Activated CD8-positive, alpha-beta T cell treated with anti-CD3 and anti-CD28 coated beads, Interleukin-2, amount 10 ng/mL, durations not matched to agents 7 days and 5 days (primary cell): ENCODE results near the gene ATF7. TPM values are rescaled to one million over a fixed set of nuclear protein-coding genes. Genes with fewer than 3 reads are reported as not detected.

Source experiments
- ATAC-seq: fragments of 150-1000 bp; cut with Tn5 transposase; one replicate; pipeline ENCODE4 v1.10.0; 2021; ENCODE audit warnings: moderate library complexity
- CTCF ChIA-PET: fragments of 350-600 bp; sonication (Branson Sonifier 250); formaldehyde crosslinking; loops from one replicate; lab custom pipeline; 2021; ENCODE audit warnings: antibody characterized with exemption; lab: Charles Lee
- POLR2A ChIA-PET: fragments of 350-600 bp; sonication (Branson Sonifier 250); formaldehyde crosslinking; loops from one replicate; lab custom pipeline; 2021; ENCODE audit warnings: antibody characterized with exemption; lab: Charles Lee
- DNase-seq: peaks from one replicate; pipeline ENCODE4 v3.0.0-alpha.2; 2020
- H3K27ac Mint-ChIP-seq: one replicate; pipeline ENCODE4 v1.8.0; 2021; ENCODE audit warnings: mild to moderate bottlenecking, mixed read lengths
- H3K27me3 Mint-ChIP-seq: one replicate; pipeline ENCODE4 v1.8.0; 2021; ENCODE audit warnings: low read depth, mixed read lengths
- H3K36me3 Mint-ChIP-seq: one replicate; pipeline ENCODE4 v1.8.0; 2021; ENCODE audit warnings: low read depth, mixed read lengths
- H3K4me1 Mint-ChIP-seq: one replicate; pipeline ENCODE4 v1.8.0; 2021; ENCODE audit warnings: low read depth, mixed read lengths
- H3K4me3 Mint-ChIP-seq: one replicate; pipeline ENCODE4 v1.8.0; 2021; ENCODE audit warnings: mild to moderate bottlenecking, mixed read lengths
- H3K9me3 Mint-ChIP-seq: one replicate; pipeline ENCODE4 v1.8.0; 2022; ENCODE audit warnings: mixed read lengths; ENCODE audit not compliant: insufficient read depth
- total RNA-seq, 2 experiments: library from RNA; stranded (reverse); gene quantifications; one replicate each; pipeline ENCODE4 v1.2.3, GENCODE V29; 2021

Gene ATF7
- total RNA-seq, 2 experiments from 2014 or later = 27.7 to 28.7 TPM

GRCh38 chr12:53479331-53479730, 146.9 kb downstream of the ATF7 start:
- no peak overlapping the region for H3K27ac Mint-ChIP-seq
- ChIA-PET CTCF (interaction anchor here (8.6 kb wide), 1 partner anchor 31 kb away, joined by 78 read pairs; no protein-coding TSS in a partner anchor), POLR2A (interaction anchor here (0.8 to 1.0 kb wide), 2 partner anchors 13 to 15 kb away, joined by 3 read pairs; no protein-coding TSS in a partner anchor)
- H3K4me3 Mint-ChIP-seq = no peak overlapping the region
- DNase-seq (no peak), ATAC-seq (no peak)
- peaks cover 20% of the 10 kb centered on the region for H3K4me1 Mint-ChIP-seq
- no peaks in the 10 kb centered on the region for H3K27me3 Mint-ChIP-seq
- H3K9me3 Mint-ChIP-seq = no peaks in the 10 kb centered on the region
- peaks cover 78% of the 10 kb centered on the region for H3K36me3 Mint-ChIP-seq

GRCh38 chr12:53478865-53479264, 147.3 kb downstream of the ATF7 start:
- Mint-ChIP-seq H3K4me3 (no peak overlapping the region), H3K27ac (no peak overlapping the region), H3K4me1 (peaks cover 24% of the 10 kb centered on the region), H3K9me3 (no peaks in the 10 kb centered on the region), H3K36me3 (peaks cover 78% of the 10 kb centered on the region), H3K27me3 (no peaks in the 10 kb centered on the region)
- ChIA-PET POLR2A (interaction anchor here (0.7 to 1.0 kb wide), 3 partner anchors 13 to 15 kb away, joined by 3 read pairs; no protein-coding TSS in a partner anchor), CTCF (interaction anchor here (1.0 to 8.6 kb wide), 3 partner anchors 13 to 127 kb away, joined by 3 to 78 read pairs (median 8); no protein-coding TSS in a partner anchor)
- no peak for ATAC-seq
- DNase-seq = no peak

GRCh38 chr12:53476769-53477209, 149.4 kb downstream of the ATF7 start:
- ChIA-PET CTCF (interaction anchor here (0.8 to 8.6 kb wide), 19 partner anchors 8 to 199 kb away, joined by 3 to 78 read pairs (median 7); partner anchors contain the start of genes AAAS, ATP5MC2, MAP3K12 and TARBP2), POLR2A (interaction anchor here (0.5 to 2.7 kb wide), 7 partner anchors 21 to 110 kb away, joined by 3 to 16 read pairs (median 6); partner anchors contain the start of genes MAP3K12, SP1 and TARBP2)
- Mint-ChIP-seq H3K27ac (peak overlapping the region; percentile 43), H3K36me3 (peaks cover 82% of the 10 kb centered on the region), H3K4me1 (peaks cover 40% of the 10 kb centered on the region), H3K27me3 (no peaks in the 10 kb centered on the region), H3K4me3 (no peak overlapping the region), H3K9me3 (no peaks in the 10 kb centered on the region)
- ATAC-seq (no peak), DNase-seq (no peak)

GRCh38 chr12:53474819-53475218, 151.4 kb downstream of the ATF7 start:
- DNase-seq (no peak), ATAC-seq (peak; percentile 12)
- ChIA-PET POLR2A (interaction anchor here (0.5 to 2.7 kb wide), 6 partner anchors 8 to 24 kb away, joined by 4 to 16 read pairs (median 6); partner anchors contain the start of gene MAP3K12), CTCF (interaction anchor here (0.7 to 8.6 kb wide), 10 partner anchors 14 to 241 kb away, joined by 3 to 78 read pairs (median 9); partner anchors contain the start of genes AAAS, MAP3K12 and TARBP2)
- peak overlapping the region; percentile 35 for H3K27ac Mint-ChIP-seq
- H3K4me3 Mint-ChIP-seq = no peak overlapping the region
- H3K9me3 Mint-ChIP-seq = no peaks in the 10 kb centered on the region
- H3K4me1 Mint-ChIP-seq = peaks cover 48% of the 10 kb centered on the region
- peaks cover 82% of the 10 kb centered on the region for H3K36me3 Mint-ChIP-seq
- H3K27me3 Mint-ChIP-seq = no peaks in the 10 kb centered on the region

- no peak for ATAC-seq
- DNase-seq = no peak
- H3K4me1 Mint-ChIP-seq = peaks cover 47% of the 10 kb centered on the region
- no peak overlapping the region for H3K4me3 Mint-ChIP-seq
- peak overlapping the region; percentile 35 for H3K27ac Mint-ChIP-seq
- H3K36me3 Mint-ChIP-seq = peaks cover 79% of the 10 kb centered on the region
- no peaks in the 10 kb centered on the region for H3K9me3 Mint-ChIP-seq
- CTCF ChIA-PET = interaction anchor here (0.9 to 8.6 kb wide), 7 partner anchors 8 to 153 kb away, joined by 3 to 78 read pairs (median 9); partner anchors contain the start of gene AAAS
- POLR2A ChIA-PET = interaction anchor here (1.2 to 2.3 kb wide), 3 partner anchors 9 to 16 kb away, joined by 3 to 8 read pairs (median 5); no protein-coding TSS in a partner anchor
- no peaks in the 10 kb centered on the region for H3K27me3 Mint-ChIP-seq
Observed at GRCh38 chr12:53474077-53474476, 152.1 kb downstream of the ATF7 start.

- ChIA-PET CTCF (interaction anchor here (0.9 to 8.6 kb wide), 5 partner anchors 10 to 151 kb away, joined by 3 to 78 read pairs (median 20); partner anchors contain the start of gene AAAS), POLR2A (interaction anchor here (0.7 to 1.3 kb wide), 3 partner anchors 9 to 24 kb away, joined by 3 to 5 read pairs (median 3); no protein-coding TSS in a partner anchor)
- H3K4me1 Mint-ChIP-seq = peaks cover 52% of the 10 kb centered on the region
- no peak overlapping the region for H3K27ac Mint-ChIP-seq
- no peak for DNase-seq
- H3K9me3 Mint-ChIP-seq = no peaks in the 10 kb centered on the region
- H3K27me3 Mint-ChIP-seq = no peaks in the 10 kb centered on the region
- H3K4me3 Mint-ChIP-seq = no peak overlapping the region
- ATAC-seq = no peak
- H3K36me3 Mint-ChIP-seq = peaks cover 81% of the 10 kb centered on the region
Observed at GRCh38 chr12:53472056-53472582, 154.1 kb downstream of the ATF7 start.

GRCh38 chr12:53468282-53468681, 157.9 kb downstream of the ATF7 start:
- H3K27me3 Mint-ChIP-seq = no peaks in the 10 kb centered on the region
- H3K9me3 Mint-ChIP-seq = no peaks in the 10 kb centered on the region
- H3K27ac Mint-ChIP-seq = no peak overlapping the region
- H3K4me1 Mint-ChIP-seq = peaks cover 27% of the 10 kb centered on the region
- H3K36me3 Mint-ChIP-seq = peaks cover 80% of the 10 kb centered on the region
- no peak overlapping the region for H3K4me3 Mint-ChIP-seq
- ATAC-seq (no peak), DNase-seq (no peak)
- ChIA-PET POLR2A (interaction anchor here (1.0 kb wide), 1 partner anchor 10 kb away, joined by 5 read pairs; no protein-coding TSS in a partner anchor), CTCF (interaction anchor here (0.6 to 1.6 kb wide), 4 partner anchors 9 to 116 kb away, joined by 3 to 7 read pairs (median 4); no protein-coding TSS in a partner anchor)

GRCh38 chr12:53467880-53468279, 158.3 kb downstream of the ATF7 start:
- Mint-ChIP-seq H3K4me1 (peaks cover 25% of the 10 kb centered on the region), H3K9me3 (no peaks in the 10 kb centered on the region), H3K27me3 (no peaks in the 10 kb centered on the region), H3K27ac (no peak overlapping the region), H3K36me3 (peaks cover 81% of the 10 kb centered on the region), H3K4me3 (no peak overlapping the region)
- DNase-seq = no peak
- ChIA-PET CTCF (interaction anchor here (0.6 to 1.6 kb wide), 4 partner anchors 9 to 115 kb away, joined by 3 to 7 read pairs (median 4); no protein-coding TSS in a partner anchor), POLR2A (interaction anchor here (1.0 kb wide), 1 partner anchor 9 kb away, joined by 5 read pairs; no protein-coding TSS in a partner anchor)
- ATAC-seq = no peak

- Mint-ChIP-seq H3K36me3 (peaks cover 82% of the 10 kb centered on the region), H3K4me3 (no peak overlapping the region), H3K27ac (peak overlapping the region; percentile 5), H3K9me3 (no peaks in the 10 kb centered on the region), H3K4me1 (peaks cover 25% of the 10 kb centered on the region), H3K27me3 (no peaks in the 10 kb centered on the region)
- ATAC-seq (no peak), DNase-seq (no peak)
- CTCF ChIA-PET = interaction anchor here (3.1 kb wide), 1 partner anchor 9 kb away, joined by 15 read pairs; no protein-coding TSS in a partner anchor
- POLR2A ChIA-PET = interaction anchor here (1.0 kb wide), 1 partner anchor 8 kb away, joined by 5 read pairs; no protein-coding TSS in a partner anchor
Observed at GRCh38 chr12:53467082-53467481, 159.1 kb downstream of the ATF7 start.

GRCh38 chr12:53466640-53467039, 159.5 kb downstream of the ATF7 start:
- ATAC-seq (no peak), DNase-seq (no peak)
- Mint-ChIP-seq H3K9me3 (no peaks in the 10 kb centered on the region), H3K36me3 (peaks cover 82% of the 10 kb centered on the region), H3K4me3 (no peak overlapping the region), H3K27ac (peak overlapping the region; percentile 5), H3K27me3 (no peaks in the 10 kb centered on the region), H3K4me1 (peaks cover 22% of the 10 kb centered on the region)
- ChIA-PET POLR2A (no interaction called here), CTCF (interaction anchor here (3.1 kb wide), 1 partner anchor 10 kb away, joined by 15 read pairs; no protein-coding TSS in a partner anchor)

GRCh38 chr12:53465679-53466078, 160.5 kb downstream of the ATF7 start:
- H3K27ac Mint-ChIP-seq = no peak overlapping the region
- DNase-seq (no peak), ATAC-seq (no peak)
- peaks cover 21% of the 10 kb centered on the region for H3K4me1 Mint-ChIP-seq
- CTCF ChIA-PET = interaction anchor here (1.7 to 3.1 kb wide), 2 partner anchors 11 to 12 kb away, joined by 4 to 15 read pairs; no protein-coding TSS in a partner anchor
- POLR2A ChIA-PET = interaction anchor here (0.6 to 1.2 kb wide), 3 partner anchors 9 to 26 kb away, joined by 3 to 4 read pairs (median 3); no protein-coding TSS in a partner anchor
- peaks cover 82% of the 10 kb centered on the region for H3K36me3 Mint-ChIP-seq
- H3K4me3 Mint-ChIP-seq = no peak overlapping the region
- no peaks in the 10 kb centered on the region for H3K27me3 Mint-ChIP-seq
- H3K9me3 Mint-ChIP-seq = no peaks in the 10 kb centered on the region
